SK-N-SH (cell line): ENCODE measurements around the gene RHOBTB1.

Source experiments
- ELF1 ChIP-seq: IDR thresholded peaks from 2 replicates; pipeline ENCODE4 v1.4.0; 2012
- YY1 ChIP-seq: IDR thresholded peaks from 2 replicates; pipeline ENCODE4 v1.4.0; 2012; ENCODE audit warnings: low read depth, mild to moderate bottlenecking
- TF ChIP-seq, protein P1 (sequence below): fragments of 200-600 bp; sonication (generic); IDR thresholded peaks from 2 replicates; pipeline ENCODE4 v1.6.1; 2017; ENCODE audit warnings: antibody characterized with exemption, mild to moderate bottlenecking, moderate library complexity

DNA sequence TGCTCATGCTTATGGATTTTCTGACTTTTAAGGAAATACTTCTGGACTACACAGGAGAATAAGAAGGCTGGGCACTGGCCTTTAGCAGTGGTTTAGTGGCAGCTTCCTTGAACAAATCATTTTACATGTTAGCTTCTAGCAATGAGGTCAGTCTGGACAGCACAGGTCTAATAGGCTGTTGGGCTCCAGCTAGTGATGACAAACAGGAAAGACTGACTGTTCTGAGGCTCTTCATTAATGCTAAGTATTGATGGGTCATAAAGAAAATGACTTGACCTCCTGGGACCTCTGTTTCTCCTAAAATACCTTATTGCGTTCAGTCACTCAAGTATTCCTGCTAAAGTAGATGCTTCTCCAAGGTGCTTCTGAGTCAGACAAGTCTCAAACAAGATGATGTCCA lies 4.9 kb upstream of the RHOBTB1 start:
- TF ChIP-seq, protein P1, sequence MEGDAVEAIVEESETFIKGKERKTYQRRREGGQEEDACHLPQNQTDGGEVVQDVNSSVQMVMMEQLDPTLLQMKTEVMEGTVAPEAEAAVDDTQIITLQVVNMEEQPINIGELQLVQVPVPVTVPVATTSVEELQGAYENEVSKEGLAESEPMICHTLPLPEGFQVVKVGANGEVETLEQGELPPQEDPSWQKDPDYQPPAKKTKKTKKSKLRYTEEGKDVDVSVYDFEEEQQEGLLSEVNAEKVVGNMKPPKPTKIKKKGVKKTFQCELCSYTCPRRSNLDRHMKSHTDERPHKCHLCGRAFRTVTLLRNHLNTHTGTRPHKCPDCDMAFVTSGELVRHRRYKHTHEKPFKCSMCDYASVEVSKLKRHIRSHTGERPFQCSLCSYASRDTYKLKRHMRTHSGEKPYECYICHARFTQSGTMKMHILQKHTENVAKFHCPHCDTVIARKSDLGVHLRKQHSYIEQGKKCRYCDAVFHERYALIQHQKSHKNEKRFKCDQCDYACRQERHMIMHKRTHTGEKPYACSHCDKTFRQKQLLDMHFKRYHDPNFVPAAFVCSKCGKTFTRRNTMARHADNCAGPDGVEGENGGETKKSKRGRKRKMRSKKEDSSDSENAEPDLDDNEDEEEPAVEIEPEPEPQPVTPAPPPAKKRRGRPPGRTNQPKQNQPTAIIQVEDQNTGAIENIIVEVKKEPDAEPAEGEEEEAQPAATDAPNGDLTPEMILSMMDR: no peak
- TF ChIP-seq ELF1 (no peak), YY1 (no peak)
